Inferior parietal cortex (tissue), 1 donor: ENCODE data around the gene CD3G.

ENCODE experiments used
- DNase-seq: peaks from one replicate; pipeline ENCODE4 v3.0.0-alpha.2; 2016; ENCODE audit errors: extremely low spot score

Gene CD3G

GRCh38 chr11:118325283-118325682, 18.9 kb upstream of the CD3G start:
- DNase-seq: no peak

GRCh38 chr11:118328745-118329144, 15.4 kb upstream of the CD3G start:
- no peak for DNase-seq

GRCh38 chr11:118334745-118335144, 9.4 kb upstream of the CD3G start:
- DNase-seq: no peak

GRCh38 chr11:118338637-118339061, 5.5 kb upstream of the CD3G start:
- DNase-seq: no peak

- DNase-seq: no peak
These were observed 4.7 kb upstream of the CD3G start for GRCh38 chr11:118339281-118339961.

- DNase-seq: no peak
These were observed 3.7 kb upstream of the CD3G start for GRCh38 chr11:118340449-118340848.

- DNase-seq: no peak
These were observed 2.9 kb upstream of the CD3G start for GRCh38 chr11:118341261-118341660.

- no peak for DNase-seq
These were observed 2.2 kb upstream of the CD3G start for GRCh38 chr11:118341815-118342489.

GRCh38 chr11:118342503-118343161, 1.5 kb upstream of the CD3G start, which contains the start of gene CD3D:
Gene CD3D (minus strand): TSS chr11:118342705. CDS start chr11:118342607, 98 bp downstream.
- no peak for DNase-seq

GRCh38 chr11:118343248-118343647, 896 bp upstream of the CD3G start:
- DNase-seq: no peak

- no peak for DNase-seq
These were observed 5.3 kb downstream of the CD3G start for GRCh38 chr11:118349475-118349874.

GRCh38 chr11:118353084-118353710, 9.1 kb downstream of the CD3G start:
- peak; percentile 68 for DNase-seq

- no peak for DNase-seq
These were observed 13.9 kb downstream of the CD3G start for GRCh38 chr11:118358071-118358470.

GRCh38 chr11:118359295-118359958, 15.3 kb downstream of the CD3G start, which contains the start of gene UBE4A:
Gene UBE4A (plus strand): TSS chr11:118359600. CDS start chr11:118365081, 5,481 bp downstream.
- DNase-seq: peak; percentile 97

- no peak for DNase-seq
These were observed 20.9 kb downstream of the CD3G start for GRCh38 chr11:118364956-118365615.

GRCh38 chr11:118366287-118366686, 22.1 kb downstream of the CD3G start:
- DNase-seq: no peak

GRCh38 chr11:118370774-118371173, 26.6 kb downstream of the CD3G start:
- no peak for DNase-seq

- no peak for DNase-seq
These were observed 29.1 kb downstream of the CD3G start for GRCh38 chr11:118373263-118373662.

- no peak for DNase-seq
These were observed 29.7 kb downstream of the CD3G start for GRCh38 chr11:118373871-118374270.

GRCh38 chr11:118374729-118375128, 30.6 kb downstream of the CD3G start:
- DNase-seq: no peak

GRCh38 chr11:118375978-118376377, 31.8 kb downstream of the CD3G start:
- no peak for DNase-seq
